Measurements from ENCODE around the gene LSM4.

Gene LSM4

DNA sequence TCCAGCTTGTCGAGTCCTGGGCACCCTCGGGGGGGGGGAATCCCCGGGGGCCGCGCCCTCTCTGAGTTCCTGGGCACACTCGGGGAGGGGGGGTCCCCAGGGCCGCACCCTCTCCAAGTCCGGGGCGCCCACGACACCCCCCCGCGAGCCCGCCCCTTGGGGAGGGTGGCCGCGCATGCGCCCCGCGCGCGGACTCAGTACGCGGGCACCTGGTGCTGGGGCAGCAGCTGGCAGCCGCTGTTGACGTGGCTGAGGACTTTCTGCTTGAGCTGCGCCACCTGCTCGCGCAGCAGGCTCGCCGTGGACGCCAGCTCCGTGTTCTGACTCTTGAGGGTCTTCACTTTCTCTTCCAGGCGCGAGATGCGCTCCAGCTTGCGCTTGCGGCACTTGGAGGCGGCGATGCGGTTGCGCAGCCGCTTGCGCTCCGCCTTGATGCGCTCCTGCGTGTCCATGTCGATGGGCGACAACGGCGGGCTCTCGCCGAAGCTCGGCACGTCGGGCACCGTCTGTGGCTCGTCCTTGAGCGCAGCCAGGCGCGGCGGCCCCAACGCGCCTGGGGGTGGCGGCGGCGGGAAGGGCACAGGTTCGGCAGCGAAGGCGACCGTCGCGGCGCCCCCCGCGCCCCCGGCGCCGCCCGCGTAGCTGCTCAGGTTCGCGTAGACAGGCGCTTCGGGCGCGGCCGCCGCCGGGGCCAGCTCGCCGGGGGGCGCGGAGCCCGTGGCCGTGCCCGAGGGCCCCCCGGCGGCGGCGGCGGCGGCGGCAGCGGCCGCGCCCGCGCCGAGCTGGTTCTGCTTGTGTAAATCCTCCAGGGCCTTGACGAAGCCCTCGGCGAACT, 42.4 kb downstream of the LSM4 start:
- TF ChIP-seq CTCF (IDR thresholded peaks at IDR 0.05; ENCODE audit: low read depth, low read length, missing control alignments) = no peak
- peak; percentile 36 for DNase-seq
- in situ Hi-C loops (cut with HindIII; ENCODE audit: low pct_ligation_motif_present, low sequenced_read_pairs) = no loop called here
- no peaks in the 10 kb centered on the region for H3K27me3 ChIP-seq (replicated peaks)
- peaks cover 12% of the 10 kb centered on the region for H3K36me3 ChIP-seq (replicated peaks)
- H3K27ac ChIP-seq = peak overlapping the region; percentile 90
- H3K4me3 ChIP-seq (ENCODE audit: low read depth, low read length) = peak overlapping the region; percentile 100

DNA sequence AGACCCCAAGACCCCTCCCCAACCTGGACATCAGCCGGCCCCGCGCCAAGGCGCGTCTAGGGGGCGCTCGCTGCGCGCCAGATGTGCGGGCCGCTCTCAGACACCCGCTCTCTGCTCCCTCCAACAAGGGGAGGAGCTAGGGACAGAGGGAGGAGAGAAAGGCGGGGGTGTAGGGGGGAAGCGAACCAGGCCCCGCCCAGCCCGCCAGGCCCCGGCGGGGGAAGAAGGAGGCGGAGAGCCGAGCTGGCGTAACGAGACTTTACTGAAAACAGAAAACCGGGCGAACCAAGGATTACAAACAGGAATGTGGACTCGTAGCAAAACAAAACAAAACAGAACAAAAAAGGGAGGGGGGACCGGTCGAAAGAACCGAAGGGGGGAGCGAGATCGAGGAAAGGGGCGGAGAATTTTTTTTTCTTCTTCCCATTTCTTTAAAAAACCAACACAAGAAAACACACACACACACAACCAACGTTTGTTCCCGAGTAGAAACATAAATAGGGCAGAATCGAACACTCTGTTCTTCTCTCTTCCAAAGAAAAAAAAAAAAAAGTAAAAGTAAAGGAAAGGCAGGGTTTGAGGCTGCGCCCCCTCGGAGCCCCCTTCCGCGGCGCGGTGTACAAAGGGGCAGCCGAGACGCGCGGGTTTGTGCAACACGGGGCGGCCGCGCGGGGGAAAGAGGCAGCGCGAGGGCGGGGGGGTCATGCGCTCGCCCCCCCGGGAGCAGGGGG, 43.2 kb downstream of the LSM4 start:
- H3K4me3 ChIP-seq (ENCODE audit: low read depth, low read length) = peak overlapping the region; percentile 100
- in situ Hi-C loops (cut with HindIII; ENCODE audit: low pct_ligation_motif_present, low sequenced_read_pairs) = no loop called here
- peak overlapping the region; percentile 90 for H3K27ac ChIP-seq
- peak; percentile 98 for TF ChIP-seq CTCF (IDR thresholded peaks at IDR 0.05; ENCODE audit: low read depth, low read length, missing control alignments)
- peaks cover 12% of the 10 kb centered on the region for H3K36me3 ChIP-seq (replicated peaks)
- DNase-seq = peak; percentile 83
- H3K27me3 ChIP-seq (replicated peaks) = no peaks in the 10 kb centered on the region

GRCh38 chr19:18279266-18279515, 43.7 kb downstream of the LSM4 start:
- TF ChIP-seq CTCF (IDR thresholded peaks at IDR 0.05; ENCODE audit: low read depth, low read length, missing control alignments) = no peak
- in situ Hi-C loops (cut with HindIII; ENCODE audit: low pct_ligation_motif_present, low sequenced_read_pairs) = no loop called here
- Histone ChIP-seq H3K36me3 (replicated peaks) (peaks cover 12% of the 10 kb centered on the region), H3K27ac (peak overlapping the region; percentile 90), H3K27me3 (replicated peaks) (no peaks in the 10 kb centered on the region), H3K4me3 (ENCODE audit: low read depth, low read length) (peak overlapping the region; percentile 100)
- no peak for DNase-seq

DNA sequence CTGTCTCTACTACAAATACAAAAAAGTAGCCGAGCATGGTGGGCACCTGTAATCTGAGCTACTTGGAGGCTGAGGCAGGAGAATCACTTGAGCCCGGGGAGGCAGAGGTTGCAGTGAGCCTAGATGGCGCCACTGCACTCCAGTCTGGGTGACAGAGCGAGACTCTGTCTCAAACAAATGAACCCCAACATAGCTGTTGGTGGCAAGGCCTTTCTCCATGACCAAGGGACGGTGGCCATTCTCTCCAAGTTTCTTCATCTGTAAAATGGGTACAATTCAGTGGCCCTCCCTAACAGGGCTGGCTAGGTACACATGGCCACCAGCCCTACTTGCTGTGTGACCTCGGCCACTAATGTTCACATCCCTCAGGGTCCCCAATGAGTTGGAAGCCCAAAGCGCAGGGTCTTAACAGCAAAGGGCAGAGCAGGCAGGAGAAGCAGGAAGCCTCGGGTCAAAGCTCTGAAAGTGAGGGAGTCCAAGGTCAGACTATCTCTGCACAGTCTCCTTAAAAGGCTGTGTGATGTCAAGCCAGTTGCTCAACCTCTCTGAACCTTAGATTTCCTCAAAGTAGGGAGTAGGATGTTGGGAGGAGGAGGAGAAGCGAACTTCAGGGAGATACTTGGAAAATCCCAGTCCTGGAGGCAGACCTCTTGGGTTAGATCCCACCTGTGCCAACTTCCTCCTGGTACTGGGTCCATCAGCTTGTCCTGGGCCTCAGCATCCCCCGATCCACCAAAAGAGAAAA, 44.2 kb downstream of the LSM4 start:
- no peaks in the 10 kb centered on the region for H3K27me3 ChIP-seq (replicated peaks)
- peaks cover 12% of the 10 kb centered on the region for H3K36me3 ChIP-seq (replicated peaks)
- peak; percentile 25 for DNase-seq
- peak; percentile 57 for TF ChIP-seq CTCF (IDR thresholded peaks at IDR 0.05; ENCODE audit: low read depth, low read length, missing control alignments)
- peak overlapping the region; percentile 90 for H3K27ac ChIP-seq
- H3K4me3 ChIP-seq (ENCODE audit: low read depth, low read length) = peak overlapping the region; percentile 100
- in situ Hi-C loops (cut with HindIII; ENCODE audit: low pct_ligation_motif_present, low sequenced_read_pairs) = no loop called here

GRCh38 chr19:18274781-18275356, 48.0 kb downstream of the LSM4 start:
- no peaks in the 10 kb centered on the region for H3K27me3 ChIP-seq (replicated peaks)
- H3K4me3 ChIP-seq (ENCODE audit: low read depth, low read length) = no peak overlapping the region
- DNase-seq = peak; percentile 76
- peak overlapping the region; percentile 50 for H3K27ac ChIP-seq
- TF ChIP-seq CTCF (IDR thresholded peaks at IDR 0.05; ENCODE audit: low read depth, low read length, missing control alignments) = peak; percentile 17
- in situ Hi-C loops (cut with HindIII; ENCODE audit: low pct_ligation_motif_present, low sequenced_read_pairs) = no loop called here
- H3K36me3 ChIP-seq (replicated peaks) = peaks cover 12% of the 10 kb centered on the region

Data from brain microvascular endothelial cell (primary cell).